NK-92 treated with Interleukin-12 subunit alpha and Interleukin-12 subunit beta, amount 100 ng/mL, for 24 hours (cell line): ENCODE results near the gene CAPS.
"Not testable (repeated sequence)": the region's sequence is repeated elsewhere in the genome, so short reads cannot be mapped to it uniquely, and the experiment has no call there.

Source experiments
- DNase-seq: peaks from one replicate; lab custom pipeline; 2025; lab: John Stamatoyannopoulos, UW

CAPS gene

DNA sequence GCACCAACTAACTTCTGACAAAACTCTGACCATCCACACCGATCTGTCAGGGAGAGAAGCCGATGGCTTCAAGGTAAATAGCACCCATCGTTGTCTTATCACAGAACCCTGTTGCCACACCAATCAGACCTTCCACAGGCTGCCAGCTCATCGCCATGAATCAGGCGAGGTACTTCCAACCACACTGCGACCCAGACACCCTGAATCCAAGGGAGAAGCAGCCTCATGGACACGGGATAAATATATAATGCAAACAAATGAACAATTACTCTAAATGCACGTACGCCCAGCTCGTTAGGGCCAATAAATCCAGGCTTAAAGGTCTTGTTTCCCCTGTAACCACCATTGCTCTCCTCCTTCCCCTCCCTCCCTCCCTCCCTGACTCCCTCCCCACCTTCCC is 43.1 kb downstream of the CAPS start:
- DNase-seq = no peak

DNA sequence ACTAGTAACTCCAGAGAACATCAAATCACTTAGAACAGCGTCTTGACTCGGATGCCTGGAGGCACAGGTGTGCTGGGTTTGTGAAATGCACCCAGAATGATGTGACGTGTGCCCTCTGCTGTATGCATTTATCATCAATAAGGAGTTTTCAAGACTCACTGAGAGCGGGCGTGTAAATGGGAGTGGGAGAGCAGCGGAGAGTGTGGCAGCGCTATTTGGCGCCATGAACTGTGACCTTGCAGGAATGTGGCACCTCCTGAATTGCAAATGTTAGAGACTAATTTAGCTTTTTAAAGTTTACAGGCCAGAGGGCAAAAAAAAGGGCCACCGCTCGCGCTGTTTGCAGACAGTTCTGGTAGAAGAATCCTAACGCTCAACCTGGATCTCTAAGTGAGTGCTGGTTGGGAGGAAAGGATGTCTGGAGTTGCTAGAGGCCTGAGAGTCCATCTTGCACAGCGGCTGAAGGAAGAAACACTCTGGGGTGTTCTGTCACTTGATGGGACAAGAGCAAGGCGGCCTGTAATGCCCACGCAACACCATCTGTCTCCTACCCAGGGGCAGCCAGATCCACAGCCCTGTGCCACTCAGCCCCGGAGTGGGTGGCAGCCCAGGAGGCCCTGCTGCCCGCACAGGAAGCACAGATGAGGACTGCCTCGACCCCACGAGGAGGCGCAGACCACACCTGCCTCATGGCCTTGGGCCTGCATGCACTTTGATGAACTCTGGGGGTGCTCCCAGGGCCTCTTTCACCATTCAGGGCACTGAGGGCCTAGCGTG is 44.2 kb downstream of the CAPS start:
- DNase-seq = no peak

DNA sequence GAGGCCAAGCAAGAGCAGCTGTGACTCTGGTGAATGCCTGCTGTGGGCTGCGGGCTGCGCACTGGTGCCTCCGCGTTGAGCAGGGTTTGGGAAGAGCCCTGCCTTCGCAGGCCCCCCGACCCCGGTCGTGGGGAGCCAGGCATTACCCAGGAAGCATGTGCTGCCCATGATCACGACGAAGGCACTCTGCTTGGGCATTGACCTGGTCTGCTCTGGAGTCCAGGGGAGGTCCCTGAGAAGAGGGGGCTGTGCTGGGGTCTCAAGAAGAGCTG is 44.7 kb downstream of the CAPS start:
- no peak for DNase-seq

DNA sequence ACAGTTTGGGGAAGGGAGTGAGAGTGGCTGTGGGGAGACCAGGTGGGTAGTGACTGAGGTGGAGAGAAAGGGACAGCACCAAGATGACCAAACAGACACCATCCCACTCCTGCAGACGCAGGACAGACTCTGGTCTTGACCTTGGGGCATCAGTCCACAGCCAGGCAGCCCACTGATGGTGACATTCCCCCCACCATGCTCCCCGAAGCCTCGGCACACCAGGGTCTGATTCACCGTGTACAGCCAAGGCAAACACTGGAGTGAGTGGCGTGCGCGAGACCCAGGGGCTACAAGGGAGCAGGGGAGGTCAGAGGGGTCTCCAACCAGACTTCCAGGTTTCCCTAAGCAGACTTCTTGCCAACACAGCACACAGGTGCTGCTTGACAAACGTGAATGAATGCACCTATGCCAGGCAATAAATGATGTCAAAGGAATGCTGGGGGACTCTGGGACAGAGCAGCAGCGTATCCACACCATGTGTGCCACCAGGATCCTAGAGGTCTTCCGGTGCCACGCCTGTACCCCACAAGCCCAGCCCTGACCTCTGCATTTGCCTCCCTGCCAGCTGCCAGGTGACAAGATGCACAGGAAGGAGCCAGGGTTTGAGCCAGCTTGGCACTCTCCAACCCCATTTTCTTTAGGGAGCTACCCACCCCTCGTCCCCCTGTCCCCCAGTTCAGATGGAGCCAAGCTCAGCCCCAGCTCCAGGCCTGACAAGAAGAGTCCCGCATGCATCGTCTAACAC is 45.4 kb downstream of the CAPS start:
- DNase-seq = no peak

DNA sequence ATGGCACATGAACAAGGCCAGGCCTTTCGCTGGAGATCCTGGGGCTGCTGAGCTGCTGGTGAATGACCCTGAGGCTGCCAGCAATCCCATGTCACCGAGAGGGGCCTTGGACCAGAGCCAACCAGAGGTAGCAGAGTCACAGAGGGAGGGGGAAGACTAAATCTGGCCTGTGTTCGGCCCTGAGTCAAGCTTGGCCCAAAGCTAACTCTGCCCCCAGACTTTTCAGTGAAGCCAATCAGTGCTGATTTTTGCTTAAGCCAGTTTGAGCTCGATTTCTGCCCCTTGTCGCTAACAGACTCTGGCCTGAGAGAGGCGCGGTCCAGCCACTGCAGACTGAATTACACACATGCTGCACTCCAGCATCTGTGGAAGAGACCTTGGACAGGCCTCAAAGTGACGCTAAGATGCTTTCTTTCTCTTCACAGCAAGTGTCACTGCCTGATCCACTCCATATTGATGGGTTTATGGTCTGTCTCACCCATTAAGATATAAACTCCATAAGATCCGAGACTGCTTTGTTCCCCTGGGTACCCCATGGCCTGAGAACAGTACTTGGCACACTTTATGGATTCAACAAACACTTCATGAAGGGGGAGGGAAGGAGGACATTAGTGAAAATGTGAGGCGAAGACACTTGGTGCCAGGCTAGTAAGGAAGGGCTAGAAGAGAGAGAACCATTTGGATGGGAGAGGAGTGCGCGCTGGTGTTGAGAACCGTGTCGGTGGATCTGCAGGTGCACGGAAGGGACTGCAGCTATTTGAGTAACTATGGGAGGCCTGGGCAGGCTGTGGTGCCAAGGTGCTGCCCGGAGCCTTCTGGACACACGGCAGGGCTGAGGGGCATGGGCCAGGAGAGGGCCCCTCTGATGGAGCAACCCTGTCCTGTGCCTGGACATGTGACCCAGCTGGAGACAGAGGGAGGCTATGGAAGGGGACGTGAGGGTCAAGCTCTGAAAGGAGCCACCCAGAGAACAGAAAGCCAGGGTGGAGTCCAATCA is 46.2 kb downstream of the CAPS start:
- DNase-seq = no peak

DNA sequence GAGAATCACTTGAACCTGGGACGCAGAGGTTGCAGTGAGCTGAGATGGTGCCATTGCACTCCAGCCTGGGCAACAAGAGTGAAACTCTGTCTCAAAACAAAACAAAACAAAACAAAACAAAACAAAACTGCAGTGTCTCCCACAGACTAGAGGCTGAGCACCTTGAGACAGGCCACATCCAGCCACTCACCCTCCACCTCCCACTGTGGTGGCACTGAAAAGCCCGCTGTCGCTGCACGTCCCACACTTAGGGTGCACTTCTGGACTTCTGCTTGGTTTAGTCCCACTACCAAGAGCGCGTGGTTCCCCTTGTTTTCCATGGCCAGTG is 47.6 kb downstream of the CAPS start:
- not testable (repeated sequence) for DNase-seq

DNA sequence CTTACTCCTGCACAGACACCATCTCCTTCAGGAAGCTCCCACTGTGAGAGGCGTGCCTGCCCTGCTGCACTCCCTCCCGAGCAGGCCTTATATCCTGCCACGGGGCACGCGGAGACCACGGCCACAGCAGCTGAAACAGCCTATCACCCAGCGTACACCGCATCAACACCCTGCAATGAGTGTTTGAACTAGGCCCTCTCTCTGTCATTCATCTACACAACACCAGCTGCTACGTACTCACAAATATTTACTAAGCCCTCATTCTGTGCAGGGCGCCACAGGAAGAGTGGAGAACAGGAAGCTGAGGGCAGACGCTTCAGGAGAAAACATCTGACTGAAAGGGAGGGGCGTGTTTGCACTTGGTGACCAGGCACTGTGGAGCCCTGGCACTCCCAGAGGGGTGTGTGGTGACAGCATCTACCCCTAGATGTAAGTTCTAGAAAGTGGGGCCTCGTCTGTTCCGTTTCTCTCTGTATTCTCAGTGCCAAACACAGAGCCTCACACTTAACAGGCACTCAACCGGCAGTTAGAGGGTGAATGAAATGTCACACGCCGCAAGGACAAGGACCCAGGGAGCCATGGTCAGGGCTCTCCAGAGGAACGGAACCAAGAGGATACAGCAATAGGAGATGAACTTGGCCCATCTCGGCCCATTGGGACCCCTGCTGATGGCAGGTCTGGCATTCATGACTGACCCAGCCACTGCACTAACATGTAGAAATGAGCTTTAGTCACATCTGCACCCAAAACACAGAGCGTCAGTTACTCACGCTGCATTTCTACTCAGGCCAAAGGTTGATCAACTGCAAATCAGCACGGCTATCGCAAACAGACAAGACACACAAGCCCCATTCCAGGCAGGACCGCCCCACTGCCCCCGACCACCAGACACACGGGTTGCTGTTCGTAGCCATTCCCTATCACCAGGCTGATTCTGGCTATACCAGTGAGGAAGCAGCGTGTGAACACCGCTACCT is 48.2 kb downstream of the CAPS start:
- no peak for DNase-seq

DNA sequence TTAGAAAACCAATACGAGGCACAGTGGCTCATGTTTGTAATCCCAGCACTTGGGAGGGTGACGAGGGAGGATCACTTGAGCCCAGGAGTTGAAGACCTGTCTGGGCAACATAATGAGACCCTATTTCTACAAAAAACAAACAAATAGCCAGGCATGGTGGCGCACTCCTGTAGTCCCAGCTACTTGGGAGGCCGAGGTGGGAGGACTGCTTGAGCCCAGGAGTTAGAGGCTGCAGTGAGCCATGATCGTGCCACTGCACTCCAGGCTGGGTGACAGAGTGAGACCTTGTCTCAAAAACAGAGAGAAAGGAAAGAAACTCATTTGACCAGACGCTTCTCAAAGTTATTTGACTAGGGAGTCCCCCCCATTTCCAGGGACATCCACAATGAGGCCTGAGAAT is 49.2 kb downstream of the CAPS start:
- DNase-seq = not testable (repeated sequence)

DNA sequence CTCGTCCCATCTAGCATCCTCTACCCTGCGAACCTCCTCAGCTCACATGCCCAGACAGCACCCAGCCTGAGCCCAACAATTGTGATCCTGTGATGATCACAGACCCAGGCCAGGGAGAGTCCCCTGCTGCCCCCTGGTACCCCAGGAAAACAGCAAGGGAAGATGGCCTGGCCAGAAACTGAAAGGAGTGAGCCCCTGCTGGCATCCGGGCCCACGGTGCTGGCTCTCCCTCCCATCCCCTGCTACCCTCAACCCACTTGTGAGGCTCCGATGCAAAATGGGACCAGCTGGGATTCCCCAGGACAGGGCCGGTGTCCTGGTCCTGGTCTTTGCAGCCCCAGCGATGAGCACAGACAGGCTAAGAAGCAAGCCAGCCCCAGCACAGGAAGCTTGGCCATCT is 49.8 kb downstream of the CAPS start:
- no peak for DNase-seq

DNA sequence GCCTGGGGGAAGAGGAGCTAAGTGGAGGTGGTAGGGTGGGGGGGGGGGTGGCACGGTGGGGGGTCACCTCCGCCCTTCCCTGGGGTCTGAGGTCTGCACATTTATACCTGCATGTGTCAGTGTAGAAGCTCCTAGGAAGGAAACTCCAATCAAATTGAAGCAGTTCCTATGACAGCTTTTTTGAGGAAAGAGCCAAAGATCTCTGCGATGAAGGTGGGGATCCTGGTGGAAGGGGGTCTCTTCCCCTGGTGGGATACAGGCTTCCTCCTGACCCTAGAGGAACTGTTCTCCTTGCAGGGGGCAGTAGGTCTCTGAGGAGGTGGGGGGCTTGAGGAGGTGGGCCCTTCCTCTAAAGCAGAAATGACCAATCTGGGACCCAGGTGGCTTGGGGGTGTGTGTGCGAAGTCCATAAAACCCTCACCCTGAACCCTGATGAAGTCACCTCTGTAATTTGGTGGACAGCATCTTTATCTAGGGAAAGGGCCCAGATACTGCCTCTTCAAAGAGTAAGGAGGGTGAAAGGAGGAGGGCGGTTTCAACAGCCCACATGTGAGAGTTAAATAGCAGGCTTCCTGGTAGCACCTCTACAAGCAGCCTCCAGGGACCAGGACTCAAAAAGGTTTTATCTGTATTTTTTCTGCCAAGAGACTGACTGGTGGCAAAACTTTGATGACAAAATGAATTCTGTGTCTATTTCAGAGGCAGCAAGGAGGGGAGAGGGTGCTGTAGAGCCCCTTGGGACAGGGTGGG is 50.9 kb downstream of the CAPS start:
- no peak for DNase-seq
